ENCODE measurements around the gene COQ10B. TPM values are rescaled to one million over a fixed set of nuclear protein-coding genes. Genes with fewer than 3 reads are reported as not detected.

The COQ10B gene
- total RNA-seq, 1 donor from 2014 or later = 12.7 TPM

DNA sequence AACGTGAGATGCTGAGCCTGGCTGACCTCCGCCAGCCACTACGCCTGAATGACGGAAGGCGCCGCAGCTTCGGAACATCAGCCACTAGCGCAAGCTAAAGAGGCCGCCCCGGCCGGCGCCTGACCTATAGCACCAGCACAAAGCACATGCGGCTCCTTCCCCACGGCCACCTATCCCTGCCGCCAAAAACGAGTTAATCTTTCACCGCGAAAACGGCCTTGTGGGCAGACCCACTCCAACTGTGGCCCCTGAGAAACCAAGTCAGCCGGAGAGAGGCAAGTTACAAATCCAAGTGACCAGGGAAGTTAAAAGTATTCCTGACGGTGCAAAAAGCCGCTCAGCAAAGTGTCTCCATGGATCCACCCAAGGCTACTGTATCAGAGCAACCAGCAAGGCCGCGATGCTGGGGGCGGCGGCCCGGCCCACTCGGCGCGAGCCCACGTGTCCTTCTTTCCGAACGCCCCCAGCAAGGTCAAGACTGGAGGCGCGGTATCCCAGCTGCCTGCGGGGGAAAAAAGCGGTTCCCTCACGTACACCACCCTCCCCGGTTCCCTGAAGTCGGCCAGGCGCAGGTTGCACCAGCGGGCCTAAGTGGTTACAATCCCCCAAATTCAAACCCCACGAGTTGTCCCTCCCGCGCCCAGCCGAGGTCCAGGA is 45.7 kb downstream of the COQ10B start:
- Mint-ChIP-seq H3K36me3 (peaks cover 42% of the 10 kb centered on the region), H3K27me3 (no peaks in the 10 kb centered on the region), H3K9me3 (no peaks in the 10 kb centered on the region), H3K4me3 (peak overlapping the region; percentile 98), H3K27ac (peak overlapping the region; percentile 97), H3K4me1 (ENCODE audit: unreplicated experiment) (peaks cover 40% of the 10 kb centered on the region)
- DNase-seq (ENCODE audit: extremely low spot score, unreplicated experiment) = peak; percentile 74
- TF ChIP-seq, protein P1, sequence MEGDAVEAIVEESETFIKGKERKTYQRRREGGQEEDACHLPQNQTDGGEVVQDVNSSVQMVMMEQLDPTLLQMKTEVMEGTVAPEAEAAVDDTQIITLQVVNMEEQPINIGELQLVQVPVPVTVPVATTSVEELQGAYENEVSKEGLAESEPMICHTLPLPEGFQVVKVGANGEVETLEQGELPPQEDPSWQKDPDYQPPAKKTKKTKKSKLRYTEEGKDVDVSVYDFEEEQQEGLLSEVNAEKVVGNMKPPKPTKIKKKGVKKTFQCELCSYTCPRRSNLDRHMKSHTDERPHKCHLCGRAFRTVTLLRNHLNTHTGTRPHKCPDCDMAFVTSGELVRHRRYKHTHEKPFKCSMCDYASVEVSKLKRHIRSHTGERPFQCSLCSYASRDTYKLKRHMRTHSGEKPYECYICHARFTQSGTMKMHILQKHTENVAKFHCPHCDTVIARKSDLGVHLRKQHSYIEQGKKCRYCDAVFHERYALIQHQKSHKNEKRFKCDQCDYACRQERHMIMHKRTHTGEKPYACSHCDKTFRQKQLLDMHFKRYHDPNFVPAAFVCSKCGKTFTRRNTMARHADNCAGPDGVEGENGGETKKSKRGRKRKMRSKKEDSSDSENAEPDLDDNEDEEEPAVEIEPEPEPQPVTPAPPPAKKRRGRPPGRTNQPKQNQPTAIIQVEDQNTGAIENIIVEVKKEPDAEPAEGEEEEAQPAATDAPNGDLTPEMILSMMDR (conservative IDR thresholded peaks at IDR 0.05) = no peak

- no peaks in the 10 kb centered on the region for H3K9me3 Mint-ChIP-seq
- H3K27me3 Mint-ChIP-seq = no peaks in the 10 kb centered on the region
- TF ChIP-seq, protein P1 (conservative IDR thresholded peaks at IDR 0.05) = no peak
- peak within 1 kb of the TSS; percentile 98 for H3K4me3 Mint-ChIP-seq
- peaks cover 38% of the 10 kb centered on the region for H3K36me3 Mint-ChIP-seq
- H3K4me1 Mint-ChIP-seq (ENCODE audit: unreplicated experiment) = peaks cover 38% of the 10 kb centered on the region
- H3K27ac Mint-ChIP-seq = peak within 1 kb of the TSS; percentile 97
- DNase-seq (ENCODE audit: extremely low spot score, unreplicated experiment) = peak; percentile 97
Observed at GRCh38 chr2:197499594-197500502, 46.5 kb downstream of the COQ10B start, which contains the start of the genes HSPD1 and HSPE1. HSPD1 (minus strand) TSS chr2:197499840; CDS start chr2:197498848, 992 bp downstream. HSPE1 (plus strand) TSS chr2:197500379; CDS start chr2:197500437, 58 bp downstream.

- Mint-ChIP-seq H3K27me3 (no peaks in the 10 kb centered on the region), H3K9me3 (no peaks in the 10 kb centered on the region), H3K4me3 (peak overlapping the region; percentile 98), H3K36me3 (peaks cover 38% of the 10 kb centered on the region), H3K27ac (peak overlapping the region; percentile 92), H3K4me1 (ENCODE audit: unreplicated experiment) (peaks cover 37% of the 10 kb centered on the region)
- no peak for DNase-seq (ENCODE audit: extremely low spot score, unreplicated experiment)
- TF ChIP-seq, protein P1 (conservative IDR thresholded peaks at IDR 0.05) = no peak
Observed at GRCh38 chr2:197500503-197501131, 47.3 kb downstream of the COQ10B start.

- Mint-ChIP-seq H3K27me3 (no peaks in the 10 kb centered on the region), H3K27ac (peak overlapping the region; percentile 92), H3K4me3 (peak overlapping the region; percentile 98), H3K4me1 (ENCODE audit: unreplicated experiment) (peaks cover 23% of the 10 kb centered on the region), H3K9me3 (no peaks in the 10 kb centered on the region), H3K36me3 (peaks cover 28% of the 10 kb centered on the region)
- TF ChIP-seq, protein P1 (conservative IDR thresholded peaks at IDR 0.05) = no peak
- DNase-seq (ENCODE audit: extremely low spot score, unreplicated experiment) = no peak
Observed at GRCh38 chr2:197502201-197502600, 48.8 kb downstream of the COQ10B start.

DNA sequence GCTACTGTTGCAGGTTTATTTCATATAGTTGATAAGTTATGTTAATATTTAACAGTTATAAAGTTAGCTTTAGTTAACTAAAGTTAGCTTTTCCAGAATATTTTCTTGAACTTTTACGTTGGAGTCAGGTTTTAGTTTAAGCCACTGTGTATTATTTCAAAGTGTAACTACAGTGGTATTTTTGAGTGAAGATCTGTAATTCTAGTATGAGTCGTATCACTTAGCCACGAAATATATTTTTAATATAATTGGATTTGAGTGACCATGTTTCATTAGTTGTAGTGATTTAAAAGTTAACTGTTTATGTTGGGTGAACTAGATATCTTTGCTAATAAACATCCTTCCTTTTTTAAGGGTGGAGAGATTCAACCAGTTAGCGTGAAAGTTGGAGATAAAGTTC is 49.3 kb downstream of the COQ10B start:
- TF ChIP-seq, protein P1 (conservative IDR thresholded peaks at IDR 0.05) = no peak
- Mint-ChIP-seq H3K36me3 (peaks cover 23% of the 10 kb centered on the region), H3K9me3 (no peaks in the 10 kb centered on the region), H3K4me1 (ENCODE audit: unreplicated experiment) (peaks cover 18% of the 10 kb centered on the region), H3K4me3 (peak overlapping the region; percentile 98), H3K27ac (peak overlapping the region; percentile 92), H3K27me3 (no peaks in the 10 kb centered on the region)
- no peak for DNase-seq (ENCODE audit: extremely low spot score, unreplicated experiment)

Data from type B pancreatic cell (in vitro differentiated cells).